GM21529 (cell line): ENCODE data around the gene C11orf58.

Source experiments
- ATAC-seq: cut with Tn5 transposase; IDR thresholded peaks from one replicate; pipeline ENCODE4 v1.9.1; 2021; ENCODE audit not compliant: unreplicated experiment

The C11orf58 gene

DNA sequence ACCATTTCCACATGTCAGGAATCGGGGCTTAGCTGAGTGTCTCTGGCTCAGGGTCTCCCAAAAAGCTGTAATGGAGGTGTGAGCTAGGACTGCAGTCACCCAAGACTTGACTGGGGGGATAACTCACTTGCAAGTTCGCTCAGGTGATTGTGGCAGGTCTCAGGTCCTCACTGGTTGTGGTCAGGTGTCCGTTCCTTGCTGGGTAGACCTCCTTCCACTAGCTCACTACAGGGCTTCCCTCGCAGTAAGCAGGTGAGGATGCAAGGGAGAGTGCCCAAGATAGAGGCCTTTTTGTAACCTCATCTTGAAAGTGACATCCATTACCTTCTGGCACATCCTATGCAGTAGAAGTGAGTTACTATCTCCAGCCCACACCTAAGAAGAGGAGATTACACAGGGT is 29.5 kb downstream of the C11orf58 start:
- ATAC-seq, result no peak

DNA sequence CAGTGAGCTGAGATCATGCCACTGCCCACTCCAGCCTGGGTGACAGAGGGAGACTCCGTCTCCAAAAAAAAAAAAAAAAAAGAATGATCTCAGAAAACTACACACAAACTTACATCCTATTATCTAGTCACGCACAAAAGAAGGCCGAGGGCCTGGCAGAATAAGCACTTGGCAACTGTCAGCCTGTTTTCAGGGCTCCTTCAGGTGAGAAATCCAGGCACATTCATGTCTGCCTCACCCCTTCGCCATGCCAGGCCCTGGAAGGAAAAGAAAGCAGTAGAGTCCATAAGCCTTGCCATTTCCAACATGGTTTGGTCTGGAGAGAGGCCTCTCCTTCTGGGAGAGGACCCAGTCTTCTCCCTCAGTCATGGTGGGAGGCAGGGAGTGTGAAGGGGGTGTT is 30.9 kb downstream of the C11orf58 start:
- ATAC-seq, result no peak

DNA sequence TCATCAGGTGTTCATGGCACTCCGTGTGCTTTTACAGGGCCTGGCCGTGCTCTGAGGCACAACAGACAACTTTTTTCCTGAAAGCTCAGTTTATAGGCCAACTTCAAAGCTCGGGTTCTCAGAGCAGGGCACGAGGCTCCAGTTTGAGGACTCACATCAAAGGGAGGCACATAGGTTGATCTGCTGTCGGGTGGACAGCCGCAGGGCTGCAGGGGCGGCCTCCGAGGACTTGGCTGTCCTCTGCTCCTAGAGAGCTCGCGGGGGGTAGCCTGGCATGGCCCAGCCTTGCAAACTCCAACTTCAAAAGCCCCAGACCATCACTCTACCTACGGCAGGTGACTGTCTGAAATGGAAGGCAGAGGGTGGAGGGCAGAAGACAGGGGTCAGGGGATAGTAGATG is 31.6 kb downstream of the C11orf58 start:
- ATAC-seq, result no peak

DNA sequence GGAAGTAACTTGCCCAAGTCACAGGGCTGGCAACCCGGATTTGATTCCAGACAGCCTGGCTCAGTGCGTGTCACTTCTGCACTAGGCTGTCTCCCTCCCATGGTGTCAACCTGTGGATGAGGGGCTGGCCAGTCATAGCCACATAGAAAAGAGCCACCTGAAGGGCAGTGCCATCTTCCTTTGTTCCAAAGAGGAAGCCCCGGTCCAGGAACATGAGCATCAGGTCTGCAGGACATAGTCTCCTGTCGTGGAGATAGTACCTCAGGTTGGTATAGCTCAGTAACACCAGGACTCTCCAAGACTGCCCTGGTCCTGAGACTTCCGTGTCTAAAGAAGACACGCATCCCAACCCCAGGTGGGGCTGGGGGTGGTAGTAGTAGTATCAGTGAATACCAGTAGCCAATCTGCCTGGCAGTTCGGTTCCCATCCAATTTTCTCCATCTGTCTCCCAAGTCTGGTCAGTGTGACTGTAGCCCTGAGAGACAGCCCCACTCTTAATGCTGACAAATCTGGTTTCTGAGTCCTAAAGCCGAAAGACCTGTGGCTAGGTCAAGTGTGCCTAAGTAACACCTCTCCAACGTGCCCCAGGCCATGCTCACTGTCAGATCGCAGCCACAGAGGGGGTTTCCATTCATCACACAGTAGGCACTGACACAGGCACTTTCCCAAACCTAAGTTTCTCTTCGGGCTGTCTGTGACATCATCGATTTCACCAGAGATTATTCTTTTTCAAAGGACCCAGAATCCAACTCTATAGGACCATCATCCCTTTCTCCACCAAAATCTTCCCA is 33.1 kb downstream of the C11orf58 start:
- ATAC-seq, result no peak

DNA sequence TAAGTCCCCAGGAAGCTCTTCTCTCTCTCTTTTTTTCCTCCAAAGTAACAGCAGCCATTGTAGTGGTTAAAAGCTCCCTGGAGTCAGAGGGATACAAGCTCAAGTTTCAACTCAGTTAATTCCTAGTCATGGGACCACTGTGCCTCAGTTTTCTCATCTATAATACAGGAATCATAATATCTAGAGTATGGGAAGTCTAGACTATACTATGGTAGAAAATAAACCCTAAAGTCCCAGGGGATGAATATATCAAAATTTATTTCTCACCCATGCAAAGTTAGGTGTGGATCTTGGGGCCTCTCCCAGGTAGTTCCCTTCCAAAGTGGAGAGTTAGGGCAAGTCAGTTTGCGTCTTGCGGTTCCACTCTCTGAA is 33.7 kb downstream of the C11orf58 start:
- no peak for ATAC-seq

DNA sequence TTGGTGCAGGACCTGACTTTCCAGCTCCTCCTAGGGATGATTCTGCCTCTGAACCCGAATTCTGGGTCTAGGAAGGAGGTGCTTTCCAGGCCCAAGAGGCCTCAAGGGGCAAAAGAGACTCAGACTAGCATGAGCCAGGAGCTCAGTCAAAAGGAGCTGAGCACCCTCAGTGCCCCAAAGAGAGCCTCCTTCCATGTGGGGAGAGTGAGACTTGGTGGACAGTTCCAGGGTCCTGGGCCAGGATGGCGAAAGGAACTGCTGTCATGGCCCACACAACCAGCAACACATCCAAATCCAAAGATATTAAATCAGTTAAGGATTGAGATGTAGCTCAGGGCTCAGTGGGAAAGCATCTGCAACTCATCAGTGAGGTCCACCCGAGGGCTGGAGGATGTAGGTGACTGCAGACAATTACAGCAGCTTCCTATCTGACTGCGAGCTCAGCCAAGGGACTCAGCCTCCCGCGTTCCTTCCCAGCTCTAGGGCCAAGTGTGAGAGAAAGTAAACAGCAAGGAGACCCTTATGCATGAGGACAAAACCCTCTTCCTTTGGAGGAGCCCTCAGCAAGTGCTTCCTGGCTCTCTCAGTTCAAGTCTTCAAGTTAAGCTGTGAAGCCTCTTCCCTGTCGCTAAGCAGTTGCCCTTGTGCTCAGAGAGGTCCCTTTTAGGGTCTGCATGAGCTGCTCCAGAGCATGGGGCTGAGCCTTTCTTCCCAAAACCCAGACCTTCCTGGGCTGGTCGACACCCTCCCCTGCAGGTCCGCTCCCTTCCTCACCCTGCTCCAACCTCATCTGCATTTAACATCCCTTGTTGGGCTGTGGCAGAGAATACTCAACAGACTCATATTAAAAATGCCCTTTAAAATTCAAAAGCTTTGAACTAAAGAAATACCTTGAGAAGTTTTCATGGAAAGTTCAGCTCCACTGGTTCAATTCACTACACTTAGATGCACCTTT is 35.8 kb downstream of the C11orf58 start:
- ATAC-seq, result no peak

DNA sequence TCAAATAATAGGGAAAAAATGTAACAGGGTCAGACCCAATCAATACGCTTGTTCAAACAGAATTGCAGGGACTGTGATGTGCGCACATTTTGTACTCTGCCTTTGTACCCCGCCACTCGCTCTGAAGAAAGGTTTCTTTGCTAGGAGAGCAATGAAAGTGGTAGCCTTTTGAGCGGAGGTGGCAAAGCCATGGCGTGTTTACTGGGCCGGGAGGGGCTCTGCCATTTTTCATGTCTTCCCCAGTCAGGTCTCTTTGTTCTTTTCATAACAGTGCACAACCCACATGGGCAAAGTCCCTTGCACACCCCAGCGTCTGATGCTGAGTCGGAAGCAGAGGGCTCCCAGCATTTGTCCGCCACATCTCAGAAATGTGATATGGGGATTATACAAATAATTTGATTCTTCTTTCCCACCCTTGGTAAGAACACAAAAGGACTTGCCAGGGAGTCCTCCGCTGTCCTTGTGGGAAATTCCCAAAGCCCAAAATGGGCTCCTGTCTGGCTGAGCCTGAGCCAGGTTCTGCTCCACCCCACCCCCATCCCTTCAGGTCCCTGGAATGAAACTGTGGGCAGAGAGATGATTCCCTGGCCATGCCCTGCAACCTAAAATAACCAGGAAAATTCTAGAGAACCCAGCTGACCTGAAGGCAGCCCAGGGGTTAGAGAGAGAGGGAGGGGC is 36.6 kb downstream of the C11orf58 start:
- ATAC-seq, result no peak

DNA sequence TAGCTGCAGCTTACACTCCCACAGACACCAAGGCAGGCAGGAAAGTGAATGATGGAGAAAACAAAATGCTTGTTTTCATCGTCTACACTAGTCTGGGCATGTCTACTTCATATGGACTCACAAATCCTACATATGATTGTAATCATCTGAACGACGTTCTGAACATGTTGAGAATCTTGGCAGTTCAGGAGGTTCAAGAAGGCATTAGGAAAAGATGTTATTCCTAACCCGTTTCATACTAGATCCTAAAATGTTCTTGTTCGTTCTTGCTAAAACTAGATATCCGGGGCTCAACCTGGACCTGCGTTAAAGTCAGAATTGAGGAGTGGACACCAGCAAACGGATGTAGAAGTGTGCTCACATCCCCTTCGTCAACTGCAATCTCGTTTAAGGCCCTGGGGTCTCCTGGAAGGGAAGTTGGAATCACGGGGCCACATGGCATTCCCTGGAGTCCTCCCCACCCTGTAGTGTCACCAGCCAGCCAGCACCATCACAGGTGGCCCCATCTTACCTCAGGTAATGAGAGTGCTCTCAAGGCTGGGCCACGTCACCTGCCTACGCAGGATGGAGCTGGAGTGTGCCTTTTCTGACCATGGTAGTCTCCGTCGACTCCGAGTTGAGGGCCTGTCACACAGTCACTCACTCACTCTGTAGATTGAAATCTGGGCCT is 37.3 kb downstream of the C11orf58 start:
- ATAC-seq, result no peak

DNA sequence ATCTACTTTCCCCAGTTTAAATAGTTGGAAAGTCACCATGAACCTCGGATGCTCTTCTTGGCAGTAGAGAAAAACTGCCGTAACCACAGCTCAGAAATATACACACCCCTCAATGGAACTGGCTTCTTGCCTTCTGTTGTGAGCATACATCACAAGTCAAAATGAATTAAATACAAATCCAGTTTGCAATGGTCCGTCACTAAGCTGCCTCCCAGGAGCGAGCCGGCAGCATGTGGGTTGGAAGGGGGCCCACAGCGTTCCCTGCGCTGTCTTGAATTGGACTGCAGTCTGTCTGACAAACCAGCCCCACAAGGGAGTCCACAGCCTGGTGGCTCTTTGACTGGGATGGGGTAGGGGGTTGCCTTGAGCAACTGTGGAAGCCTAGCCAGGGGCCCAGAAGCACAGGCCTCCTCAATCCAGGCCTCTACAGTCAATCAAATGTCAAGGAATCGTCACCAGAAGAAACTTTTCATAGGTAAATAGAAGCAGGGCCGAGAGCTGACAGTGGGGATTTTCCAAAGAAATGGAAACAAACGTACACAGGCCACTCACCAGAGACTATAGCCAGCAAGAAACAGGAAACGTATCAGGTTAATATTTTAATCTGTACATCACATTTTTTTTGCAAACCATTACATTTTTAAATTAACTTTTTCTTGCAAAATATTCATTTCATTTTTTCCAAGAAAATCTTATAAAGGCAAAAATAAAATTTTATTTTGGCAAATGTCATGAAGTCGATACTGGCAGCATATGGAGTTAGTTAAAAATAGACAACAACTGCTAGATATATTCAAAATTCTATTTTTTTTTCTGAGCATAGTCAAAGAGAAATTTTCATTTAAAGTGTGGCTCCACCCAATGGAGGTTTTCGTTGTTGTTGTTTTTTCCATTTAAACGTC is 38.5 kb downstream of the C11orf58 start:
- no peak for ATAC-seq

DNA sequence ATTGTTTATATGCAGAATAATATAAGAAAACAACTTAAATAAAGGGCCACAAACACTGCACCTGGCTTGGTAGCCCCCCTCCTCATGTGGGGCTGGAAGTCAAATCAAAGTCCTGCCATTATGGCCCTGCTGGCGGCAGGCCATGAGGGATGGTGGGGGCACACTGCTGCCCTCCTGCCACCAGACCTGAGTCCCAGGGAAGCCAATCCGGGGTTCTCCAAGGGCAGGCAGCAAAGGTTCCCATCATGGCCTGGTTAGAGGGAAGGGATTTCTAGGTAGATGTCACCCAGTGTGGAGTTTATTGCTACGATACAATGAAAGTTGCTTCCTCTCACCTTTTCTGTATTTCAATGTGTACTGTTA is 39.1 kb downstream of the C11orf58 start:
- no peak for ATAC-seq

DNA sequence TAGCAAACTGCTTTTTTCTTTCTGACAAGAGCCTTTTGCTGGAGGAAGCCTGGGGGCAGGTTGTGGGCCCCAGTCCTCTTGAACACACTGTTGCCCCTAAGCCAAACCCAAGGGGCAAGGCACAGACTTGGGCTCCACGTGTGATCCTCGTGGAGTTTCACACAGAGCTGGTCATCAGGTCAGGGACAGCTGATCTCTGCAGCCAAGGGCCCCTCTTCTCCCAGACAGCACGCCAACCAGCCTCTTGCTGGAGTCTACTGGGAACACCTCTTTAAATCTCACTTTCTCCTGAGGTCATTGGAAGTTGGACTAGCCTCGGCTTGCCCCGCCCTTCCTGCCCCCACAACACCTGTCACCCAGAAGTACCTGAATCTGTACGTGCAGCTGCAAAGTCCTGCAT is 39.8 kb downstream of the C11orf58 start:
- ATAC-seq, result no peak

DNA sequence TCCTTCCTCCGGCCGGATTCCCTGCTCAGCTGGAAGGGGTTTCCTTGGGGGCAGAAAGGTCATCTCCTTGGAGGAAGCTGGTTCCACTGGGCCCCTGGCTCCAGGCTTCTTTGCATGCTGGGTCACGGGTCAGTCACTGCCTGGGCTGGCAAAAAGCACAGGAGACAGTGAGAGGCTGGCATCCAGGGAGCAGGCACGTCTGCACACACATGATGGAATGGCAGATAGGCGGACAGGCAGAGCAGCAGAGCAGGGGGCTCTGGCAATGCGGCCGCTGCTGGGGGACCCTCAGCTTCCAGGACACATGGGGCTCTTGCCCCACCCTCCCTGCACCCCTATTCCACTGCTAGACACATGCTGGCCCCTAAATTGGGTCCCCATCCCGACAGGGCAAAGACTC is 40.4 kb downstream of the C11orf58 start:
- no peak for ATAC-seq

DNA sequence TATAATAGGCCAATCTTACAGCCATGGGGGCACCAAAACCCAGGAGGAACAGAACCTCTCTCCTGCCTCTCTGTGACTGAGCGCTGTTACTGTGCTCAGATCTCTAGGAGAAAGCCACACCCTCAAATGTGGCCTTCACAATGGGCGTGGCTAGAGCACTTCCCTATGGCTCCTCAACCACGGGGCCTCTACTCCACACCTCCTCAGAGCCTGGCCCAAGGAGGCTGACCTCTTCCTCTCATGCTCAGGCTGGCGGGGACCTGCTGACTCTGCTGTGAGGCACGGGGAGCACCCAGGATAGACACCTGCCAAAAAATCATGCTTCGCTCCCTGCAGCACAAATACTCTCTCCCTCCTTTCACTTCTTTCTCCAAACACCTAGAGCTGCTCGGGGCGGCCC is 41.0 kb downstream of the C11orf58 start:
- no peak for ATAC-seq

DNA sequence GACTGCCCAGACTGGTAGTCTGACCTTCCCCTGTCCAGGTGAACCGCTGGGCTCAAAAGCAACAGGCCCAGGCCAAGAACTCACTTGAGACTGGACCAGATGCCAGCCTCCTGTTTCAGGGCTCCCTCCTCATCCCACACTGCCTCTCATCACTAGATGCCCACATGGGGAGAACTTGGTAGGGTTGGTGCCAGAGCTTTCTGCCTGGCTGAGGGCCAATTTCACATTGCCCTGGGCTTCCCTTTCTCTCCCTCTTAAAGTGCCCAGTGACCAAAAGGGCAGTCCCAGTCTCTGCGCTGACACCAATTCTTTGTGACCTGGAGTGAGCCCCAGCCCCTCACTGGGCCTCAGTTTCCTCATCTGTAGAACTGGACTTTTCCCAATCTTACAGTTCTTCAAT is 41.7 kb downstream of the C11orf58 start:
- no peak for ATAC-seq

DNA sequence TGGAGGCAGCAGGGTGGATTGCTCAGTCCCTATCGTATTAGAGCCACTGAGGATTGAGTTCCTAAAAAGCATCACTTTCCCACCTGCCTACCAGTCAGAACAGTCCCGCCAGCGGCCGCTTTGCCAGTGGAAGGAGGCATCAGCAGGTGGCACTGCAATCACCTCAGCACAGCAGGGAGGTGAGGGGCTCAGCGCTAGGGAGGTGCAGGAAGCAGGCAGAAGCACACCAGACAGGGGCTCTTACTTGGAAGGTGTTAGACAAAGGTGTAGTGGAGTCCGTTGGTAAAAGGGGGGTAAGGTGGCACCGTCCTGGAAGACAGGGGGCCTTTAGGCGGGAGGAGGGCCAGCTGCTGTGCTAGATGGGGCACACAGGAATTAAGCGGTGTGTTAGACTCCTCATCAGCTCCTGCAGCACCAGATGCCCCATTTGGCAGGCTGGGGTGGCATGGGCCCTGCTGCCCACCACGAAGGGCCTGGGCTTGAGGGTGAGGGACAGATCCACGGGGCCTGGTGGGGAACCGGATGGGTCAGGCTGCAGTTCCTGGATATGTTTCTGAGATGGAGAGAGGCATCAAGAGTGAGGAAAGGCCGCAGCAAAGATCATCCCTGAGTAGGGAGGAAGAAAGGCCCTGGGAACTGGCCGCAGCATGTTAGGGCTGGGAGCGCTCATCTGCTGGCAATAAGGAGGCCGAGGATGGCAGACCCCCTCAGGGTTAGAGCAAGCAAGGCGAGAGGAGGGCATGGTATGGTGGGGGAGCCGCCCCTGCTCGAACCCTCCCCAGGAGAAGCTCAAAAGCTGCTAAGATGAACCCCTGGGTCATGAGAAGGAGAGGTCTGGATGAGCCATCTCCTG is 42.5 kb downstream of the C11orf58 start:
- no peak for ATAC-seq

DNA sequence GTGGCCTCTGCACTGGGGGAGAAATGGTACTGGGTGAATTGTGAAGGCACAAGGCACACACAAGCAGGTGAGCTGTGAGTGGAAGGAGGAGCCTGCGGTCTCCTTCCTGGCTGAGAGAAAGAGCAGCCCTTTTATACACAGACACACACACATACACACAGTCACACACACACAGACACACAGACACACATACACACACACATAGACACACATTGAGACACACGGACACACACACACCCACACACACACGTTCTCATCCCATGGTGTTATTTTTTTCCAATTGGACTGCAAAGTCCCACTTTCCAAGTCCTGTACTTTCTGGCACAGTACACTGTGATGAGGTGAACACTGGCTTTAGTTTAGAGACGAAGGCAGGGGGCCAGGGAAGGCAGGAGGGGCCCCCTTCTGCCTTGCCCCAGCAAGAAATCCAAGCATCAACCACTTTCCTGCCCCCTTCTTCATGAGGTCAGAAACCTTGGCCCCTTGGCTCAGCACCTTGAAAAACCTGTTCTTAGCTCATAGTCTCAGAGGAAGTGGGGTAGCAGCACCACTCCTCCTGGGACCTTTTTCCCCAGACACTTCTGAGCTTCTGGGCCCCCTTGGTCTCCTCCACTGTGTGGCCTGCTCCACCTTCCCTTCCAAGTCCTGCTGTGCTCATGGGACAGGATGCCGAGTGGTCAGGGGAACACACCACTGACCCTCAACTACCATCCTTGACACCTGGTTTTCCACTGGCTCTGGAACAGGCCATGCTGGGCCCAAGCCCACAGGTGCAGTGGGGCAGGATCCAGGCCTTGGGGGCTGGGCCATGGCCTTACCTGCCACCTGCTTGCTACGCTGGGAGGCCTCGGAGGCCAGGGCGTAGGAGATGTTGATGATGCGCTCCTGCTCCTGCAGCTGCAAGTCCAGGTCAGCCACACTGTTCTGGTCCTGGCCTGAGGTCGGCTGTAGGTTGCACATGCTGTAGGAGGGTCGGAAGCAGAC is 43.8 kb downstream of the C11orf58 start:
- no peak for ATAC-seq

DNA sequence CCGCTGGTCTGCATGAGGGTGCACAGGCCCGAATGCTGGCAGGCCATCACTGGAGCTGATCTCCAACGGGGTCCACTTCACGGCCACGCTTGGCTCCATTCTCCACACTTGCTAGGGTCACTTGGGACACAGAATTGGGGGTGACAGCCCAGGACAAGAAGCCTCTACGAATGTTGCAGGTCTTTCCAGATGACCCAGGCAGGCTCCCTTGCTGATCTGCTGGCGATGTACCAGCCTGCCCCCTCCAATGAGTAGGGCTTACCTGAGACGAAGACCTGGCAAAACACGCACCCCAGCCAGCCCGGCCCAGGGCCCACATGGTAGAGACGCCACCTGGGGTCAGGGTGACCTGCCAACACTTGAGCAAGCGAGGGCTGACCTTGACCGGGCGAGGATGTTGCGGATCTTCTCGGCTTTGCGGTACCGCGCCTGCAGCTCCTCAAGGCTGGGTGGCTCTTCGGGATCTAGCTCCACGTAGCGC is 44.9 kb downstream of the C11orf58 start:
- ATAC-seq, result no peak

DNA sequence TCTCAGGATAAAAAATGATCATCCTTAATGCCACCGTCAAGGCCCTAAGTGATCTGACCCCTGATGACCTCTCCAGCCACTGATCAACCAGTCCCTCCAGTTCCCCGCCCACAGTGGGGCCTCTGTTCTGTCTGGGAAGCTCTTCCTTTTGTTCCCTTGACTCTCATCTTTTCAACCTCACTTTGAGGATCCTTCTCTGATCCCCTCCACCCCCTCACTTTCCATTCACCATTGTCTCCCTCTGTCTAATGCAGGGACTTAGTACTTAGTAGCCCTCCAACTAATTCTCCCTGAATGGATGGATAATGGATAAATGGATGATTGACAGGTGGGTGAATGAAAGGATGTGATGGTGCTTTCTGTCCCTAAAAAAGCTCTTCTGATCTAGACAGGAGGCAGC is 45.6 kb downstream of the C11orf58 start:
- ATAC-seq, result no peak
